Neural cell (in vitro differentiated cells): ENCODE measurements around the gene GRAMD4. TPM values are rescaled to one million over a fixed set of nuclear protein-coding genes. Genes with fewer than 3 reads are reported as not detected.

Experiments used
- H2AFZ ChIP-seq: fragments of 200-600, 300-800 bp; sonication (generic), shearing (Covaris generic); 2 replicates; pipeline ENCODE4 v1.6.0; 2014; ENCODE audit warnings: low read depth, mild to moderate bottlenecking, antibody characterized with exemption, low read length, moderate library complexity
- H3F3A ChIP-seq: fragments of 200-600 bp; shearing (Covaris generic); 2 replicates; pipeline ENCODE4 v1.6.1; 2016; ENCODE audit warnings: mild to moderate bottlenecking, moderate library complexity, mixed read lengths, antibody characterized with exemption, low read length; ENCODE audit not compliant: insufficient read depth, poor library complexity, severe bottlenecking
- H3K27ac ChIP-seq: fragments of 200-600, 300-800 bp; sonication (generic), shearing (Covaris generic); 2 replicates; pipeline ENCODE4 v1.5.1; 2014; ENCODE audit warnings: mild to moderate bottlenecking, low read length, moderate library complexity
- H3K27me3 ChIP-seq: fragments of 300-800, 200-600 bp; sonication (generic), shearing (Covaris generic); 2 replicates; pipeline ENCODE4 v1.6.0; 2014; ENCODE audit warnings: mild to moderate bottlenecking, low read depth, low read length, moderate library complexity; ENCODE audit not compliant: insufficient read depth
- H3K36me3 ChIP-seq: fragments of 300-800, 200-600 bp; sonication (generic), shearing (Covaris generic); 2 replicates; pipeline ENCODE4 v1.5.1; 2014; ENCODE audit warnings: mild to moderate bottlenecking, antibody characterized with exemption, low read length, moderate library complexity; ENCODE audit not compliant: insufficient read depth
- H3K4me2 ChIP-seq: fragments of 300-800, 200-600 bp; sonication (generic), shearing (Covaris generic); 2 replicates; pipeline ENCODE4 v1.6.0; 2014; ENCODE audit warnings: mild to moderate bottlenecking, low read length
- H3K4me3 ChIP-seq: fragments of 300-800, 200-600 bp; sonication (generic), shearing (Covaris generic); 2 replicates; pipeline ENCODE4 v1.5.1; 2014; ENCODE audit warnings: mild to moderate bottlenecking, low read length, moderate library complexity
- H3K79me2 ChIP-seq: fragments of 200-600 bp; shearing (Covaris generic); replicated peaks from 2 replicates; pipeline ENCODE4 v1.6.0; 2014; ENCODE audit warnings: mild to moderate bottlenecking, low read length, moderate library complexity; ENCODE audit not compliant: insufficient read depth
- H3K9ac ChIP-seq: fragments of 300-800, 200-600 bp; sonication (generic), shearing (Covaris generic); 2 replicates; pipeline ENCODE4 v1.6.1; 2016; ENCODE audit warnings: mild to moderate bottlenecking, low read length, mixed read lengths
- H3K9me2 ChIP-seq: fragments of 200-600 bp; shearing (Covaris generic); 2 replicates; pipeline ENCODE4 v1.6.1; 2016; ENCODE audit warnings: mild to moderate bottlenecking, low read length, mixed read lengths; ENCODE audit not compliant: insufficient read depth
- H3K9me3 ChIP-seq: fragments of 200-600, 300-800 bp; sonication (generic), shearing (Covaris generic); 2 replicates; pipeline ENCODE4 v1.6.1; 2016; ENCODE audit warnings: mild to moderate bottlenecking, mixed run types, low read length, moderate library complexity, mixed read lengths
- H4K20me1 ChIP-seq: fragments of 200-600 bp; shearing (Covaris generic); 2 replicates; pipeline ENCODE4 v1.6.1; 2016; ENCODE audit warnings: mild to moderate bottlenecking, mixed run types; ENCODE audit not compliant: insufficient read depth
- CTCF ChIP-seq: fragments of 450-650 bp; IDR thresholded peaks from 2 replicates; pipeline ENCODE4 v1.5.1; 2014; ENCODE audit warnings: antibody characterized with exemption, mild to moderate bottlenecking, moderate library complexity; ENCODE audit not compliant: poor library complexity, severe bottlenecking
- EP300 ChIP-seq: fragments of 450-650 bp; conservative IDR thresholded peaks from 2 replicates; pipeline ENCODE4 v1.6.1; 2014; ENCODE audit warnings: antibody characterized with exemption, mild to moderate bottlenecking, moderate library complexity; ENCODE audit not compliant: poor library complexity, severe bottlenecking
- EZH2 ChIP-seq: fragments of 200-600, 300-800 bp; shearing (Covaris generic), sonication (generic); IDR thresholded peaks from 2 replicates; pipeline ENCODE4 v1.6.1; 2014; ENCODE audit warnings: antibody characterized with exemption, low read length, borderline replicate concordance, mild to moderate bottlenecking; ENCODE audit not compliant: insufficient read depth, poor library complexity, severe bottlenecking
- MXI1 ChIP-seq: fragments of 450-650 bp; conservative IDR thresholded peaks from 2 replicates; pipeline ENCODE4 v1.6.1; 2014; ENCODE audit warnings: antibody characterized with exemption, mild to moderate bottlenecking; ENCODE audit not compliant: poor library complexity, severe bottlenecking
- POLR2AphosphoS5 ChIP-seq: IDR thresholded peaks from 2 replicates; pipeline ENCODE4 v1.6.1; 2012
- RAD21 ChIP-seq: fragments of 450-650 bp; conservative IDR thresholded peaks from 2 replicates; pipeline ENCODE4 v1.6.1; 2014; ENCODE audit warnings: antibody characterized with exemption, mild to moderate bottlenecking, moderate library complexity
- REST ChIP-seq: IDR thresholded peaks from 2 replicates; pipeline ENCODE4 v1.6.1; 2012; ENCODE audit warnings: borderline replicate concordance
- SMC3 ChIP-seq: fragments of 450-650 bp; conservative IDR thresholded peaks from 2 replicates; pipeline ENCODE4 v1.6.1; 2014; ENCODE audit warnings: antibody characterized with exemption, mild to moderate bottlenecking, moderate library complexity; ENCODE audit not compliant: poor library complexity
- TAF1 ChIP-seq: IDR thresholded peaks from 2 replicates; pipeline ENCODE4 v1.6.1; 2012; ENCODE audit warnings: low read depth
- polyA plus RNA-seq: library from polyadenylated mRNA; depleted of rRNA; stranded (reverse); fragments of >200 nt; gene quantifications from 2 replicates; pipeline ENCODE4 v1.2.3, GENCODE V29; 2014

GRAMD4 gene
- polyA plus RNA-seq, 1 donor from 2014 or later = 35.6 TPM

DNA sequence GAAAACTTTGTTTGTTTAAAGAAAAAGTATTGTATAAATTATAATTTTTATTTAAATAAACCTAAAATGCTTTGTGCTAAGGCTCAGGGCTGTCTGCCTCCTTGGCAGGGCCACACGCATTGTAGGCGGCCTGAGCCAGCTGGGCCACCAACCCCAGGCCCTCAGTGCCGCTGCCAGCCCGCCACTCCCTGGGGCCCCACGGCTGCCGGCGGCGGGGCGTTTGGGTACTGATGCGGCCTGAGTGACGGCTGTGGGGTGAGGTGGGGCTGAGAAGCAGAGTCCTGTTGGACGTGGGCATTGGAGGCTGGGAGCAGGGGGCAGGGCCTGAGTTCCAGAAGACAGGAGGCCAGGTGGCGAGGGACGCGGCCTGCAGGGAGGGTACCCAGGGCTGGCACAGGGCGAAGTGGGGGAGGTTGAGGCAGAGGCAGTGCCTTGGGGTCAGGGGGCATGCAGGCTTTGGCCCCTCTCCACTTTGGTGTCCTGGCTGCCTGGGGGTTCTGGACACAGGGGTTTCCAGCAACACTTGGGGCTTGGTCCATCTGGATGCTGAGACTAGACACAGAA is 59.6 kb downstream of the GRAMD4 start:
- Histone ChIP-seq H3K9me2 (no peaks in the 10 kb centered on the region), H3K4me3 (no peak overlapping the region), H3K36me3 (no peaks in the 10 kb centered on the region), H3F3A (no peaks in the 10 kb centered on the region), H4K20me1 (no peaks in the 10 kb centered on the region), H3K79me2 (no peaks in the 10 kb centered on the region), H3K9me3 (no peaks in the 10 kb centered on the region), H3K9ac (no peak overlapping the region), H3K4me2 (no peak overlapping the region), H3K27ac (no peak overlapping the region), H2AFZ (no peak overlapping the region), H3K27me3 (no peaks in the 10 kb centered on the region)
- TF ChIP-seq TAF1 (no peak), EP300 (no peak), SMC3 (no peak), CTCF (no peak), MXI1 (no peak), RAD21 (no peak), EZH2 (no peak), POLR2AphosphoS5 (no peak), REST (no peak)

GRCh38 chr22:46681010-46681409 is 60.8 kb downstream of the GRAMD4 start:
- no peak for TF ChIP-seq POLR2AphosphoS5
- TF ChIP-seq REST = no peak
- TF ChIP-seq EZH2 = no peak
- no peak for TF ChIP-seq MXI1
- TF ChIP-seq SMC3 = no peak

More at GRCh38 chr22:46681010-46681409, 60.8 kb downstream of the GRAMD4 start:
- no peaks in the 10 kb centered on the region for H3K79me2 ChIP-seq
- H3K4me2 ChIP-seq = no peak overlapping the region
- no peak overlapping the region for H2AFZ ChIP-seq
- no peak overlapping the region for H3K27ac ChIP-seq
- H3K36me3 ChIP-seq = no peaks in the 10 kb centered on the region
- no peaks in the 10 kb centered on the region for H4K20me1 ChIP-seq
- no peaks in the 10 kb centered on the region for H3F3A ChIP-seq
- H3K27me3 ChIP-seq = no peaks in the 10 kb centered on the region
- H3K9me3 ChIP-seq = no peaks in the 10 kb centered on the region
- no peak overlapping the region for H3K4me3 ChIP-seq
- no peak overlapping the region for H3K9ac ChIP-seq
- H3K9me2 ChIP-seq = no peaks in the 10 kb centered on the region
